NCI-H1048 (cell line): ENCODE data around the gene TRIM2.

Experiments used
- DNase-seq: peaks from one replicate; lab custom pipeline; 2025; lab: John Stamatoyannopoulos, UW

TRIM2 gene

GRCh38 chr4:153332936-153333335 lies 128.7 kb downstream of the TRIM2 start:
- no peak for DNase-seq

- no peak for DNase-seq
Measured at GRCh38 chr4:153333874-153334273, 129.6 kb downstream of the TRIM2 start.

DNA sequence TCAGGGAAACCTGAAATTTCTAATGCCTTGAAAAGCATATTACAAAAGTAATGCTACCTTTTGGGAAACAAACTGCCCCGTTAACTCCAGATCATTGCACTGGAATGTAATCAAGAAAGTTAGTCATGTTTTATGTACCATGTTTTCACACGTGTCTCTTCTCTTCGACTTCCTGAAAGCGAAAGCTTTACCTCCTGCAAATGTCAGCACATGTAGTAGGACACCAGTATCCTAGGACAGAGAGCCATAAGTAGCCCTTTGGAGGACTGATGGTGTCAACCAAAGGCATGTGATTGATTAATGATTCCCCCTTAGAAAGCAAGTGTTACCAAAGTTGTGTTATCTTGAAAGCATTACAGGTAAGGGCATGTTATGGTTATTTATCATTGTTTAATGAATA lies 131.4 kb downstream of the TRIM2 start:
- DNase-seq, result no peak

DNA sequence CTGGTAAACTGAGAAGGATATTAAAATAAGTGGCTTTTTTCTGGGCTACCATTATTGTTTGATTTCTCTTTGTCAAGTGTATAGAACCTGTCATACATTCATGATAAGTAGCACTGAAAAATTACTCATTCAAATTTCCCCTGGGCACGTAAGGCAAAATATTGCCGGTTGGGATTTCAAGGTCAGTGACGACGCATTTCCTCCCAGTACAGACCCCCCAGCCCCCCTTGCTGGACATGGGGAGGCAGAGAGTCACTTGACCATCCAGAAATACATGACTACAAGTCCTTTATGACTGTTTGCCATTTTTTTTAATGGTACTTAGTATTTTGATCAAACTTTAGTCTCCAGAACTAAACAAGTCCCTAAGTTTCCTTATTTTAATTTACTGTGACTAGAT lies 133.4 kb downstream of the TRIM2 start:
- DNase-seq, result no peak

DNA sequence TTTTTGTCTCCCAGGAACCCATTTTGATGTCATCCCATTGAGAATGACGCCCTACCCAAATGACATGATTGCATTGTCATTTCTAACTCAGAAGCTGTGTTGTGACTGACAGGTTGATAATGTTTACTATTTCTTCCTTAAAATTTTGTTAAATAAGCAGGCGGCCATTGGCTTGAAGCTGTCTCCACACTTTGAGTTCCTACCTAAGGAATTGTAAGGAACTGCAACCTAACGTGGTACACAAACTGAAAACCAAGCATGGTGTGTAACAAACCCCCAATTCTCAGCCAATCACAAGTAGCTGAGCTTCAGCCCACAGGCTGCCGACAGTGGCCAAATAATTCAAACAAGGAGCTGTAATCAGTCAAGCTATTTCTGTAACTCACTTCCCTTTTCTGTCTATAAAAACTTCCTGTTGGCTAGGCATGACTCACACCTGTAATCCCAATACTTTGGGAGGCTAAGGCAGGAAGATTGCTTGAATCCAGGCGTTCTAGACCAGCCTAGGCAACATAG lies 137.4 kb downstream of the TRIM2 start:
- no peak for DNase-seq

DNA sequence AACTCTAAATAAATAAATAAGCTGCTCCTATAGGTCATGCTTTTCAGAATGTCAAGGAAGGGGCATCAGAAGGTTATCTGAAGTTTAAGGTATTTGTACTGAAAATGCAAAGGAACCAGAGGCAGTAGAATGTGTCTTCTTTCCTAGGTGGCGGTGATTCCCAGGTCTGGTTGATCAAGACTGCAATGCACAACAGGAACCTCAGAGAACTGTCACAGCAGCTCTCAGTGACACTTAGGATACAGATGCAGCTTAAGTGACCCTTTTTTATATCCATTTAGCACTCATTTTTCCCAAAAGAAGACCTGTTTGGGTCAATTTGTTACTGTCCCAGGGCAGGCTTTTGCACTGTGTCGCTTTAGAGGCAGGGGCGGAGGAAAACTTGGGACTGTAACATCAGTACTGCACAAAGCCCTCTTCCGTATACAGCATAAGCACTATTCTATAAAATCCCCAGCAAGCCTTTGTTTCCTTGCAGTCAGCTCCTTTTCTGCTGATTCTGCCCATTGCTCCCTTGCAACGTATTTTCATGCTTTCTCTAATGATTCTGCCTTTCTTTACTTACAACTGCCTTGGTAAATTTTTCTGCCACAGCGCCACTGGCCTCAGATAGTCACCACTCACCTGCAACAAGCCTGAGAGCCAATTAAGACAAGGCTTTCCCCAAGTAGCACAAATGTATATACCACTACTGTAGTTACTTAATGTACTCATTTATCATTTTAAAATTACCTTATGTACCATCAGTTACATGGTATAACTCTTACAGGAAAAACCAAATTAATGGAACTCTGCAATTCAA lies 138.7 kb downstream of the TRIM2 start:
- DNase-seq, result no peak

DNA sequence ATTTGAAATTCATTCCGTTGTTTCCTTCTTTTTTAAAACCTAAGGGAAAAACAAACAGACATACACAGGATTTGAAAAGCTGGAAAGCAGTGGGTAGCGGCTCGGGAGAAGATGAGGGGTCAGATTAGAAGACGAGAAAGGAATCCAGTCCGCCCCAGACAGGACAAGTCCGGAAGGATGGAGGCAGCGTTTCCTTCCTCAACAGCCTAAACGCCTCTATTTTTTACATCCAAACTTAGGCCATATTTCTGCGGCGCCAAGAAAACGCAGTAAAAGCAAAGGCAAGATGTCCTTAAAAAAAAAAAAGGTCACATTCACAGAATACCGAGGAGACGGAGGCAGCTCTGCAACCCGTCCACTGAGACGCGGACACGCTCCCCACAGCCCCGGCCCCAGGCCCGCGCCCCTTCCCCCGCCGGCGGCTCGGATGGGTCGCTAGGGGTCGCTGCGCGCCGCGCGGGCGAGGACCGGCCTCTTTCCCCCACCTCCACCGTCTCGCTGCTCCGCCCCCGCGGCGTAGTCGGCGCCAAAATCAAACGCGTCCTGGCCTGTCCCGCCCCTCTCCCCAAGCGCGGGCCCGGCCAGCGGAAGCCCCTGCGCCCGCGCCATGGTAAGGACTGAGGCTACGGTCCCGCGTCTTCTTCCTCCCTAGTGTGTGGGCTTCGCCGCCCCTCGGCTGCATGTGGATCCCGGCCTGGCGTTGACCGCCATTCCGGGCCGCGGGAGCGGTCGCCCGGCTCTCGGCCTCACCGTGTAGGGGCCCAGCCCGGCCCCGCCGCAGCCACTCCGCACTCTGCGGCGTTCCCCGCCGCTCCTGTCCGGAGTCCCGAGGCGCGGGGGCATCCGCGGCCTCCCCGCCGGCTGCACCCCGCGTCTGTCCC lies 140.1 kb downstream of the TRIM2 start, which contains the start of gene MND1:
TSS of gene MND1 (plus strand) at position 558 of the 881 bp plus-strand sequence. CDS start at position 608, 50 bp downstream.
- peak; percentile 71 for DNase-seq

DNA sequence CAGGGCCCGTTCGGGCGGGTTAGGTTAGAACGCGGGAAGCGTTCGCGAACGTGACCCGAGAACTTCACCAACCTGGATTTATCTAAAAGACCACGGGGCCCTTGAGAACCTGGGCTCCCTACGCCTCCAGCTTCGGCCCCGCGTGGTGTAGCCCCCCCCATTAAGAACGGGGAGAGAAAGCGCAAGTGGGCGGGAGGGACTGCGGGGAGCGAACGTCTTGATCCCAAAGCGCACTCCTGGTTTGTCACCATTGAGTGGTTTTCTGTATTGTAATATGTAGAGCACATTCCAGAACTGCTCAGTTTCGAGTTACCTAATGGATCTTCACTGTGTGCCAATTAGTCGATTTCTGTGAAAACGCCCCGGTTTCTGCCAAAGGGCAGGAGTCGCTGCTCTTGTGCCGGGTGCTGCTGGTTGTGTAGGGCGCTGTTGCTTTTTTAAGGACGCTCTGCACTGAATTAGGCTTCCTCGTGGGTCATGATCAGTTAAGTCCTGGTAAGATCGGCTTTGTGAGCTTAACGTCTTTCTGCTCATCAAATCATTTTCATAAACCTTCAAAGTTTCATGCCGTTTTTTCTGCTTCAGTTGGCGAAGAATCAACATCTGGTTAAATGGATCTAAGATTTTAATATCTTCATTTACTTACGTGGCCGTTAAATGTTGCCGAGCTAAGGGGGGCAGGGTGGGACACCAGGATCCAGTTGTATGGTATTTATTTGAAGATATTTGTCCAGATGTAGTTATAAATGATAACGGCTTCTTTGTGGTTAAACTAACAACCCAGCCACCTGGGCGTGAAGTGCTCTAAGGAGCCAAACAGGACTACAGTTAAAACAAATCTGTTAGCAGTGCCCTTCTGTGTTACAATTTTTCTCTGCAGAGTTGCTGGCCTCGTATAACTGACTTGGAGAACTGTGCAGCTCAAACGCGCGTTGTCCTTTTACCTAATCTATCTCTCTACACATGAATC lies 141.1 kb downstream of the TRIM2 start:
- DNase-seq, result peak; percentile 17

DNA sequence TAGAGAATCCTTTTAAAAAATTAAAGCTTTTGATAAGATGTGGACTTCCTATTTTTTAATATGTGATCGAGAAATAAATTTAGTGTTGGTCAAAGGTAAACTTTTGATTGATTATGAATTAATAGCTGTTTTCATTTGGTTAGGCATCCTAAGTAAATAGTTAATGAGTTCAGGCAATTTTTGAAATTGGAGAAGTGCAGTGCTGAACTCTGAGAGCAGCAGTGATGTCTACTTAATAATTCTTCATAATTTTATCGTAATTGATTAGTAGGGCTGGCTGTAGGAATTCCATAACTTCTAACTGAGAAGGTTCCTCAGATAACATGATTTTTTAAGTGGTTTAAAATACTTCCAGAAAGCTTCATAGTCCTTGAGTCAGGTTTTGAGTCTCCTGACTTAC lies 141.8 kb downstream of the TRIM2 start:
- no peak for DNase-seq

DNA sequence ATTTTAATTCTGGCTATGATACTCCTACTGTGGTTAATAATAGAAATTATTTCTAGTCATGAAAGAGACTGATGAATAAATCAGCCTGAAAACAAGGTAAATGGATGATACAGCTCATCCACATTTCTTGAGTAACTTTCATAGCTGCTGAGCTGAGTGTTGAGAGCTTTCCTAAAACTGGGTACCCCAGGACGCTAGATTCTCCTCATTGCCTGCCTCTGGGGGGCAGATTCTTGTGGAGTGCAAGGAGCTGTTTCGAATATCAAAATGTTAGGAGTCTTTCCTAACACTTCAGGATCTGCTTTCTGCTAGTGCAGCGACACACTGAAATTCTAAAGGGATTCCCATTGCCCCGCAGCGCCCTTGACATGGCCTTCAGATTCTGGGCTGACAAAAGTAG lies 142.3 kb downstream of the TRIM2 start:
- DNase-seq, result no peak

DNA sequence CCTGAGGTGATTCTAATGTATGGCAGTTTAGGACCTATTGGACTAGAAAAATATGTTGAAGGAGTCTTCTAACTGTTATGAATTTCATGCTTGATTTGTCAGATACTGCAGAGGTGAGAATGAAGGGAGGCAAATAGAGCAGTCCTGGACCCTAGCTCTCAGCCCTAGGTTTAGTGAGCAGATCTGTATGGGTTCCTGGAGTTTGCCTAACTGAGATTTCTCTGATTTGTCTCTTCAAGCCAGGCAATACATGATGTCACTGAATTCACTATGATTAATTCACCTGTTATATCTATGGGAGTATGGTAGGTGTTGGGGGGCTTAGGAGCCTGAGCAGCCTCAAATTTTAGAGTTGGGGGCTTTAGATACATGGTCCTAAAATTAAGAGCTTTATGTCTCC lies 142.9 kb downstream of the TRIM2 start:
- DNase-seq, result no peak

DNA sequence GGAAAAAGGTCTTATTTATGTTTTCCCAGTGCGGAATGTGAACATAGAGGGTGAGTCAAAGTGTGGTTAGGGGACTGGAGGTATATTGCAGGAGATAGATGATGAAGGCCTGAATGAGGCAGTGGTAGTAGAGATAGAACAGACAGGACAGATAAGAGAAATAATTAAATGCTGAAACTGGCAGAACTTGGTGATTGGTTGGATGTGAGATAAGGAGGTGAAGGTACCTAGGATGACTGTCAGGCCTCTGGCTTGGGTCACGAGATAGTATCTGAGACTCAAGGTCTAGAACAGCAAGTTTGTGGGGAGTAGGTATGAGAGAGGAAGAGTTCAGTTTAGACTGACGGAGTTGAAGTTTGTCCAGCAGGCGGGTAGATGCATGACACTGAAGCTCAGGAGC lies 143.8 kb downstream of the TRIM2 start:
- no peak for DNase-seq

- DNase-seq, result no peak
Measured at GRCh38 chr4:153349206-153349805, 145.1 kb downstream of the TRIM2 start.

GRCh38 chr4:153362184-153362583 lies 157.9 kb downstream of the TRIM2 start:
- no peak for DNase-seq

DNA sequence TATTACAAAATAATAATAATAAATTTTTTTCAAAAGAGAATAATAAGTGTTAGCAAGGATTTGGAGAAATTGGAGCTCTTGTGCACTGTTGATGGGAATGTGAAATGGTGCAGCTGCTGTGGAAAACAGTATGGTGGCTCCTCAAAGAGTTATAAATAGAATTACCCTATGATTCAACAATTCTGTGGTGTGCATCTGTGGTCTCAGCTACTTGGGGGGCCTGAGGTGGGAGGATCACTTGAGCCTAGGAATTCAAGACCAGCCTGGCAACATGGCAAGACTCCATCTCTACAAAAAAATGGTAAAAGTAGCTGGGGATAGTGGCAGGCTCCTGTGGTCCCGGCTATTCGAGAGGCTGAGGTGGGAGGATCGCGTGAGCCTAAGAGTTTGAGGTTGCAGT lies 159.8 kb downstream of the TRIM2 start:
- no peak for DNase-seq

DNA sequence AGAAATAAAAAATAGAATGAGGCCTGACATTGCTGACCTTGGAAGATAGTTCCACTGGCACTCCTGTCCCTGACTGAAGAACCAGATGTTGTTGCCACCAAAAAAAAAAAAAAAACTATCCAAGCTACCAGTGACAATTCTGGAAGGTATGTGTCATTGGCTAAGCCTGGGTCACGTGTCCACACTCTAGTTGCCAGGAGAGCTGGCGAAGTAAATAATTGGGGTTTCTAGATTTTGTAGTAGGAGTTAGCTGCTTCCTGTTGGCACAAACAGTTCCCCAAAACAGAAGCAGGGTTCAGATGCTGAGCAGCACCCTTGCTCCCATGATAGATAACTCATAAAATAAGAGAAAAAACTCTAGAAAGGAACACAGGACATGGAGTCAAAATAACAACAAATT lies 160.8 kb downstream of the TRIM2 start:
- no peak for DNase-seq

DNA sequence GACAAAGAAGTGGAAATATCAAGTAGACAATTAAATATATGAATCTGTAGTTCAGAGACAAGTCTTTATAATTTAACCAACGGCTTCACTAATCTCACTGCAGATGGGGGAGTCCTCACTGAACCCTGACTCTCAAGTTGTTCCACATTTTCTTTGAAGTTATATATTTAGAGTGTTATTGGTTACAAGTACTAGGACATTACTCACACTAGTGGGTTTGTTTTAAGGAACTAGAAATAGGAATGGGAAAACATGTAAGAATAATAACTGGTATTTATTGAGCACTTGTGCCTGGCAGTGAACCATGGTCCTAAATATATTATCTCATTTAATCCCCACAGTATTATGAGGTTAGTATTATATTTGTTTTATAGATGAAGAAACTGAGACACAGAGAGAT lies 162.2 kb downstream of the TRIM2 start:
- no peak for DNase-seq

- no peak for DNase-seq
Measured at GRCh38 chr4:153367092-153367491, 162.8 kb downstream of the TRIM2 start.

GRCh38 chr4:153369021-153369420 lies 164.8 kb downstream of the TRIM2 start:
- no peak for DNase-seq

DNA sequence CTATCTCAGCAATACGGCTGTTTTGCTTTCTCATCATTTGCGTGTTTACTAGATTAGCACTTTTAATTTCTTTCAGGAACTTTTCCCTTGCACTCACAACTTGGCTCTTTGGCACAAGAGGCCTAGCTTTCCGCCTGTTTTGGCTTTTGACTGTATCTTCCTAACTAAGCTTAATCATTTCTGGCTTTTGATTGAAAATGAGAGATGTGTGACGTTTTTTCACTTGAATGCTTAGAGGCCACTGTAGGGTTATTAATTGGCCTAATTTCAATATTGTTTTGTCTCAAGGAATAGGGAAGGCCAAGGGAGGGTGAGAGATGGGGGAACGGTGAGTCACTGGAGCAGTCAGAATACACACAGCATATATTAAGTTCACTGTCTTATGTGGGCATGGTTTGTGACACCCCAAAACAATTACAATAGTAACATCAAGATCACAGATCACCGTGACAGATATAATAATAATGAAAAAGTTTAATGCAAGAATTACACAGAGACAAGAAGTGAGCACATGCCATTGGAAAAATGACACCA lies 167.5 kb downstream of the TRIM2 start:
- no peak for DNase-seq

GRCh38 chr4:153372967-153373562 lies 168.8 kb downstream of the TRIM2 start:
- DNase-seq, result no peak
